BJ (cell line): Measurements from ENCODE around the gene CARMIL1. TPM values are rescaled to one million over a fixed set of nuclear protein-coding genes. Genes with fewer than 3 reads are reported as not detected.

ENCODE experiments used
- CTCF ChIA-PET: fragments of 350-600 bp; formaldehyde crosslinking; extraction: SDS; loops from one replicate; lab custom pipeline; 2021; ENCODE audit warnings: antibody characterized with exemption, inconsistent platforms; lab: Yijun Ruan, JAX
- POLR2A ChIA-PET: fragments of 300-600 bp; sonication (Branson Sonifier 250); formaldehyde crosslinking; extraction: SDS; loops from one replicate; lab custom pipeline; 2021; ENCODE audit warnings: antibody characterized with exemption; lab: Charles Lee
- DNase-seq: peaks from one replicate; pipeline ENCODE4 v3.0.0-alpha.2; 2011; ENCODE audit warnings: low read depth
- H3K27me3 ChIP-seq: 2 replicates; pipeline ENCODE4 v1.6.0; 2011; ENCODE audit warnings: low read length; ENCODE audit not compliant: control insufficient read depth, insufficient read depth
- H3K36me3 ChIP-seq: 2 replicates; pipeline ENCODE4 v1.5.1; 2011; ENCODE audit warnings: low read length; ENCODE audit not compliant: control insufficient read depth, insufficient read depth
- H3K4me3 ChIP-seq: 2 replicates; pipeline ENCODE4 v1.5.1; 2011; ENCODE audit warnings: low read depth, mild to moderate bottlenecking, control low read depth, low read length
- polyA plus RNA-seq: library from polyadenylated mRNA; depleted of rRNA; stranded (reverse); fragments of >200 nt; gene quantifications from 2 replicates; pipeline ENCODE4 v1.2.3, GENCODE V29; 2011
- TF ChIP-seq, protein P1 (sequence below): IDR thresholded peaks from 2 replicates; pipeline ENCODE4 v1.5.1; 2011; ENCODE audit warnings: low read depth, mild to moderate bottlenecking, control low read depth, inconsistent platforms, low read length, moderate library complexity; ENCODE audit not compliant: insufficient read depth

Gene CARMIL1
- polyA plus RNA-seq, 1 experiment: 3.7 TPM

- DNase-seq: no peak
- ChIA-PET POLR2A (no interaction called here), CTCF (interaction anchor here (0.9 to 6.1 kb wide), 3 partner anchors 11 to 38 kb away, joined by 3 to 27 read pairs (median 4); no protein-coding TSS in a partner anchor)
- Histone ChIP-seq H3K27me3 (no peaks in the 10 kb centered on the region), H3K36me3 (no peaks in the 10 kb centered on the region), H3K4me3 (no peak overlapping the region)
- TF ChIP-seq, protein P1, sequence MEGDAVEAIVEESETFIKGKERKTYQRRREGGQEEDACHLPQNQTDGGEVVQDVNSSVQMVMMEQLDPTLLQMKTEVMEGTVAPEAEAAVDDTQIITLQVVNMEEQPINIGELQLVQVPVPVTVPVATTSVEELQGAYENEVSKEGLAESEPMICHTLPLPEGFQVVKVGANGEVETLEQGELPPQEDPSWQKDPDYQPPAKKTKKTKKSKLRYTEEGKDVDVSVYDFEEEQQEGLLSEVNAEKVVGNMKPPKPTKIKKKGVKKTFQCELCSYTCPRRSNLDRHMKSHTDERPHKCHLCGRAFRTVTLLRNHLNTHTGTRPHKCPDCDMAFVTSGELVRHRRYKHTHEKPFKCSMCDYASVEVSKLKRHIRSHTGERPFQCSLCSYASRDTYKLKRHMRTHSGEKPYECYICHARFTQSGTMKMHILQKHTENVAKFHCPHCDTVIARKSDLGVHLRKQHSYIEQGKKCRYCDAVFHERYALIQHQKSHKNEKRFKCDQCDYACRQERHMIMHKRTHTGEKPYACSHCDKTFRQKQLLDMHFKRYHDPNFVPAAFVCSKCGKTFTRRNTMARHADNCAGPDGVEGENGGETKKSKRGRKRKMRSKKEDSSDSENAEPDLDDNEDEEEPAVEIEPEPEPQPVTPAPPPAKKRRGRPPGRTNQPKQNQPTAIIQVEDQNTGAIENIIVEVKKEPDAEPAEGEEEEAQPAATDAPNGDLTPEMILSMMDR: no peak
Measured at GRCh38 chr6:25542984-25543910, 264.1 kb downstream of the CARMIL1 start.

DNA sequence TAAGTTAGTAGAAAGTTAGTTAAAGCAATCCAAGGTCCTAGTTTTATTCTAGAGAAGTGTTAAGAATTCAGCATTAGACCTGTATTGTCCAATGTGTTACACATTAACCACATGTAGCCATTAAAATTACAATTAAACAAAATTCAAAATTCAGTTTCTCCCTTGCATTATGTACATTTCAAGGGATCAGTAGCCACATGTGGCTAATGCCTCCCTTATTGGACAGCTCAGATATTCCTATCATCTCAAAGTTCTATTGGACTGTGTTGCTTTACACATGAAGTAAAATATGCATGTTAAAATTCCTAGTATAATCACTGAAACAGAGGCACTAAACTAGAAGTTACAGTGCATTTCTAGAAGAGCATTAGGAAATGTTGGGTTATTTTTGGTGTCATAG is 265.7 kb downstream of the CARMIL1 start:
- CTCF ChIA-PET: interaction anchor here (1.8 to 6.1 kb wide), 2 partner anchors 9 to 12 kb away, joined by 4 to 27 read pairs; no protein-coding TSS in a partner anchor
- POLR2A ChIA-PET: no interaction called here
- no peaks in the 10 kb centered on the region for H3K36me3 ChIP-seq

GRCh38 chr6:25547797-25548196 is 268.6 kb downstream of the CARMIL1 start:
- DNase-seq: no peak
- H3K4me3 ChIP-seq: no peak overlapping the region
- H3K36me3 ChIP-seq: no peaks in the 10 kb centered on the region
- ChIA-PET POLR2A (no interaction called here), CTCF (interaction anchor here (0.6 to 6.1 kb wide), 4 partner anchors 9 to 58 kb away, joined by 3 to 27 read pairs (median 4); no protein-coding TSS in a partner anchor)
- TF ChIP-seq, protein P1: no peak
- H3K27me3 ChIP-seq: no peaks in the 10 kb centered on the region

More for the DNA sequence above, 265.7 kb downstream of the CARMIL1 start:
- no peak overlapping the region for H3K4me3 ChIP-seq
- TF ChIP-seq, protein P1: no peak
- H3K27me3 ChIP-seq: no peaks in the 10 kb centered on the region
- DNase-seq: no peak

GRCh38 chr6:25548451-25548850 is 269.3 kb downstream of the CARMIL1 start:
- POLR2A ChIA-PET: no interaction called here
- Histone ChIP-seq H3K36me3 (no peaks in the 10 kb centered on the region), H3K4me3 (no peak overlapping the region), H3K27me3 (no peaks in the 10 kb centered on the region)
- DNase-seq: no peak
- CTCF ChIA-PET: interaction anchor here (6.1 kb wide), 1 partner anchor 9 kb away, joined by 27 read pairs; no protein-coding TSS in a partner anchor
- TF ChIP-seq, protein P1: no peak

DNA sequence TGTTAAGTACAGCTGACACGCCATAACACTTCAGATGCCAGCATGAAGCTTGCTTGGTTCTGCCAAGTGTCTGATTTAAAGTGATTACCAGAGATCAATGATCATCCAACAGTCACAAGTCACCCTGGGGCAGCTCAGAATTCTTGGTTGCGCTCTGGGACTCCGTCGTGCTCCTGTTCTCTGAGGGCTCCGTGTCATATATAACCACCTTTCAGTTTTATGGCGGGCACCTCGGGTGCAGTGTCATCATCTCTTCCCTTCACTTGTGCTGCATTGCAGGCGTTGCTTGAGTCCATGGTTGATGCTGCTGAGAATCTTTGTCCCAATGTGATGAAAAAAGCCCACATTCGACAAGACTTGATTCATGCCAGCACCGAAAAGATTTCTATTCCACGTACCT is 271.5 kb downstream of the CARMIL1 start:
- POLR2A ChIA-PET: no interaction called here
- Histone ChIP-seq H3K36me3 (no peaks in the 10 kb centered on the region), H3K4me3 (no peak overlapping the region), H3K27me3 (no peaks in the 10 kb centered on the region)
- no peak for DNase-seq
- CTCF ChIA-PET: interaction anchor here (0.8 to 1.9 kb wide), 2 partner anchors 285 to 327 kb away, joined by 3 to 8 read pairs; no protein-coding TSS in a partner anchor
- TF ChIP-seq, protein P1: no peak
